GM19452 (cell line): ENCODE measurements around the gene RGSL1.

Experiments used
- ATAC-seq: cut with Tn5 transposase; IDR thresholded peaks from one replicate; pipeline ENCODE4 v1.9.1; 2021; ENCODE audit not compliant: unreplicated experiment

Gene RGSL1

DNA sequence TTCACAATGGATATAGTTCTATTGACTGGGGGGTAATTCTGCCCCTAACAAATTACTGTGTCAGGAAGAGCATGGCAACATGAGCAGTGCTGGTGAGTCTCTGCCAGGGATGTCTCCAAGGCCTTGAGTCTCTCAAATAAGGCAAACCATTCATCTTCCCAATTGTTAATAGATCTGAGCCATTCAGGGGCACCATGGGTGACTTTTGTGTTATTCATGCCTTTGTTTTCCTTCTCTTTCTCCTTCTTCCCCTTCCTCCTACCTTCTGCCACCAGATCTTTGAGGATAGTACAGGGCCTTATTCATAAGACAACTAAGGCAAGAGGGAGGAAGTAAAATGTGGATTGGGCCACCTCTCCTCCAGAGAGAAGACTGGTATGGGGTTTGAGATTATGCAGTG, at the start of gene RGSL1:
Gene RGSL1, plus strand, starts transcription at position 60 of the 400 bp plus-strand sequence. Its CDS starts 20 bp downstream, at position 80.
- ATAC-seq: no peak

GRCh38 chr1:182400567-182400966, 49.4 kb upstream of the RGSL1 start, which contains the start of gene TEDDM1:
Gene TEDDM1 (minus strand): TSS chr1:182400667. CDS start chr1:182400485, 182 bp downstream.
- ATAC-seq: no peak

- ATAC-seq: no peak
Measured at GRCh38 chr1:182404781-182405180, 45.2 kb upstream of the RGSL1 start.

DNA sequence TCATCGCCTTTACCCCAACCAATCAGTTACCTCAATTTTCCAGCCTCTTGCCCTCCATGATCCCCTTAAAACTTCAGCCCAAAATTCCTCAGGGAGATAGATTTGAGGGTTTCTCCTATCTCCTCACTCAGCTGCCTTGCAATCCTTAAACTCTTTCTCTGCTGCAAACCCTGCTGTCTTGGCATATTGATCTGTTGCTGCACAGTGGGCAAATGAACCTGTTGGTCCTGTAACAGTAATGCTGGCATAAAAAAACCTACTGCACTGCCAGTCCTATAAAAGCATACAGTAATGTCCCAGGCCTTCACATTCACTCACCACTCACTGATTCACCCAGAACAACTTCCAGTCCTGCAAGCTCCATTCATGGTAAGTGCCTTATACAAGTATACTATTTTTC, 44.4 kb upstream of the RGSL1 start:
- no peak for ATAC-seq

DNA sequence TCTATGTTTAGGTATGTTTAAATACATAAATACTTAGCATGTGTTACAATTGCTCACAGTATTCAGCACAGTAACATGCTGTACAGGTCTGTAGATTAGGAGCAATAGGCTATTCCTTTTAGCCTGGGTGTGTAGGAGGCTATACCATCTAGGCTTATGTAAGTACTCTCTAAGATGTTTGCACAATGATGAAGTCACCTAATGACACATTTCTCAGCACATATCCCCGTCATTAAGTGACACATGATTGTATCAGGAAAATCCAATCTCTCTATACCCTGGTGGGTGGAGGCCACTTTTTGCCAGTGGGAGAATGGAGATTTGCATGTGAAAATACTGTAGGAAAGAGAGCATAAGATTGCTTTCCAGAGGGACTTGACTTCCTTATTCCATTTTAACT, 43.9 kb upstream of the RGSL1 start:
- no peak for ATAC-seq

- no peak for ATAC-seq
Measured at GRCh38 chr1:182407724-182408123, 42.2 kb upstream of the RGSL1 start.

- ATAC-seq: no peak
Measured at GRCh38 chr1:182408435-182409075, 41.4 kb upstream of the RGSL1 start.

- no peak for ATAC-seq
Measured at GRCh38 chr1:182410138-182410537, 39.8 kb upstream of the RGSL1 start.

GRCh38 chr1:182410620-182411273, 39.2 kb upstream of the RGSL1 start:
- ATAC-seq: no peak

DNA sequence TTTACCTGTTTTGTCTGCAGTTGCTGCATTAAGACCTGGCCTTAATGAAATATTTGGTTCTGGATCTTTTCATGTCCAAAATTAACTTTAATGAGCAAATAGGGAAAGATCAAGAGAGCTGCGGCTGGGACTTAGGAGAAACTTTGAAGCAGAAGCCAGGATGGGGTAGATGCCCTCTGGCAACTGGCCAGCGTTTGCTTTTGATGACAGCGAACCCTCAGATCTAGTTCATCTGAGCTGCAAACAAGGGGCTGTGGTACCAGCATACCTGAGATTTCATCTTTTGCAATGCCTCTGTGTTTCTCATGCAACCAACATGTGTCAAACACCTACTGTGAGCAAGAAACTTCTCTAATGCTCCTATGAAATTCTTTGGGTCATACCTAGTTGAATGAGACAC, 36.5 kb upstream of the RGSL1 start:
- no peak for ATAC-seq

DNA sequence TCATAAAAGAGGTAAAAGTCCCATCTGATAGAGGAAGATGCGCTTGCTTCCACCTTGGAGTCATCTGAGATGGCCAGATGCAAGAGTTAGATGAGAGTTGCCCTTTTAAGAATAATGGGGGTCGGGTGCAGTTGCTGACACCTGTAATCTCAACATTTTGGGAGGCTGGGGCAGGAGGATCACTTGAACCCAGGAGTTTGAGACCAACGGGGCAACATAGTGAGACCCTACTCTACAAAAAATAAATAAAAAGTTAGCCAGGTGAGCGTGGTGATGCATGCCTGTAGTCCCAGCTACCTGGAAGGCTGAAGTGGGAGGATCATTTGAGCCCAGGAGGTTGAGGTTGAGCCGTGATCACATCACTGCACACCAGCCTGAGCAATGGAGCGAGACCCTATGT, 36.0 kb upstream of the RGSL1 start:
- no peak for ATAC-seq

DNA sequence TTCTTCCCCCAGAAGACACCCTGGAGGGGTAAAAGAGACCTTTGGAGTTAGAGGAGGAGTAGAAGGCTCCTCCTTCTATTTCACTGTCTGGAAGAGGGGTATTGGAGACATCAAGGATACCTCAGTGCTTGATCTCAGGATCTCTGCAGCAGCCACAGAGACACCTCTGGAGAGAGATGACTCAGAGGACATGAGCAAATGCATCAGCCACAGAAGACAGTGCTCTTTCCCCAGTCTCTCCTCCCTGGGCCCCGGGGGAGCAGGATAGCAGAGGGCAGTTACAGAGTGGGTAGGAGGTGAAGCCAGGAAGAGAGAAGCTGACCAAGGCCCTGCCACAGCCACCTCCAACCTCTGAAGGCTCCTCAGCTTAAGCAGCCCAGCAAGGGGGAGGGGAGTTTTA, 34.2 kb upstream of the RGSL1 start:
- ATAC-seq: no peak

DNA sequence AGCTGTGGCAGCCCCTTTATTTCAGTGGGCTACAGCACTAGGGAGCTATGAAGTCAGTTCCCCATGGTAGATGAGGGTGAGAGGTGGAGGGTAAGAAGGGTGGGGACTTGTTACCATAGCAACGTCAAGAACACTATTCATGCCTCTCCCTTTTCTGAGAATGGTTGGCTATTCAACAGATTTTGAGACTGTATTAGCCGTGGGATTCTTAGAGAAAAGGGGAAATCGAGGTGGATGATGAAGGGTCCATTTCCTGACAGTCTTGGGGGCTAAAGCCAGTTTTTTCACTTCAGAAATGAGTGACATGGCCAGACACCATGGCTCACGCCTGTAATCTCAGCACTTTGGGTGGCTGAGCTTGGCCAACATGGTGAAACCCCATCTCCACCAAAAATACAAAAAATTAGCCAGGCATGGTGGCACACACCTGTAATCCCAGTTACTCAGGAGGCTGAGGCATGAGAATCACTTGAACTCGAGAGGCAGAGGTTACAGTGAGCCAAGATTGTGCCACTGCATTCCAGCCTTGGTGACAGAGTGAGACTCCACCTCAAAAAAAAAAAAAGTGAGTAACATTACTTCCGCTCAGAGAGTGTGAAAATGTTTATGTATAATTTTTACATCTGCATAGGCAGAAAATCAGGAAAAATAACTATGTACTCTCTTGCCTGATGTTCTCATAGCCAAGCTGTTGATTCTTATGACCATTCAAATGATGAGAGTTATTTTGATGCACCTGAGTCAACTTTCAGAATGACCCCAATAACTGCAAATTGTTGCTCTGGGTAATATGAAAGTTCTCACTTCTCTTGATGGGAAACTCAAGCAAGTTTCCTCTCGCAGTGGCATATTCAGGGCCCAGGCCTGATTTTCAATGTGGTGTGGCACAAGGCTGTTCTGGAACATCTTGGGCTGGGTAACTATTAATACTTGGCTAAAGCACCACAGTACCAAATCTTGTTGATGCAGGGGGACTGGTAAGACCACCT, 23.2 kb upstream of the RGSL1 start:
- peak; percentile 74 for ATAC-seq

DNA sequence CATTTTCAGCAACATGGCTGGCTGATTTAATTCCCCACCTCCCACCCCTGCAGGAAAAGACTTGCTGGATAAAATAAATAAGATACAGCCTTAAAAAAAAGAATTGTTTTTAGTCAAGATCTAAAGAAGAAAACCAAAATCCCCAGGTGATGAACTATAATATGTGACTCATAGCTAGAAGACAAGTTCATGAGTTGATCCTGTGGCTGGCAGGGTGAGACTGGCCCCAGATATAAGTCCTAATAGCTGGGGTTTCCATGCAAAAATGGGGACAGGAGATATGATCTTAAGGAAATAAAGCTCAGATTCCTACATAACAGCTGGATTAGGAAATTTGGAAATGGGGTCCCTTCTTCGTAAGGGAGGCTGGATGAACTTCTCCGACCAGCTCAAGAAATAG, 21.9 kb upstream of the RGSL1 start:
- no peak for ATAC-seq

DNA sequence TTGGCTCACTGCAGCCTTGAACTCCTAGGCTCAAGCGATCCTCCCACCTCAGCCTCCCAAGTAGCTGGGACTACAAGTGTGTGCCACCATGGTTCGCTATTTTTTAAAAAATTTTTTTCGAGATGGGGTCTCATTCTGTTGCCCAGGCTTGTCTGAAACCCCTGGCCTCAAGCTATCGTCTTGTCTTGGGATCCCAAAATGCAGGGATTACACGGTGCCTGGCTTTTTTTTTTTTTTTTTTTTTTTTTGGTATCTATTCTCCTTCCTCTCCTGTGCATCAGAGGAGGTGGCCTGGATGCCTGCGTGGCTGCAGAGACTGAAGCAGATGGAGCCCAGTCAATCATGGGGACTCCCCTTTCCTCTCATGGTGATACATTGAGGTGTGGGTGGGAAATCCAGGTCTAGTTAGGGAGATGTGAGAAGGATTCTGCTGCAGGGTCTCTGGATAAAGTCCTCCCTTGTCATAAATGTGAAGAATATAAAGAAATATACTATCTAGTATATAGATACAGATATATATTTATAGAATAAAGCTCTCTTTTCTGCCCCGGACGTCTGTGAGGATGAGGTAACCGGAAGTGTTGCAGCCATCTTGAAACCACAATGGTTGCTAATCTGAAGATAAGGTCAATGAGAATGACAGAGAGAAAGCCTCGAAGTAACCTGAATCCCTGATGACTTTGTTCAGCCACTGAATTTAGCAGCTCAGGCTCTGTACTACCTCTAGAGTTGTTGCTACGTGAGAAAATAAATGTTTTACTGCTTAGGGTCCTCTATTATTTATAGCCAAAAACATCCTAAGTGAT, 19.5 kb upstream of the RGSL1 start:
- ATAC-seq: no peak

GRCh38 chr1:182431278-182431677, 18.7 kb upstream of the RGSL1 start:
- ATAC-seq: no peak

DNA sequence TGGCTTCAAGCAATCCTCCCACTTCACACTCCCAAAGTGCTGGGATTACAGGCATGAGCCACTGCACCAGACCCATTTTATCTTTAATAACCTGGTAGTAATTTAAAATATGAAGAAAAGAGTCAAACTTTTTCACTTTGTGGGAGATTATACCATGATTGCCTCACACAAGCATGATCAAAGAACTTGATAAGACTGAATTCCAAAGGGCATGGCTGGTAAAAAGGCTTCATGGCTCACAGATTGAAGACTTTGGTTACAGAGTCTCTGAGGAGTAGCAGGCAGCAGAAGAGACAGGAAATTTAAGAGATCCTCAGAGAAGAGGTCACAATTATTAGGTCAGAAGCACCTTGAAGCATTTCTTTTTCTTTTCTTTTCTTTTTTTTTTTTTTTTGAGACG, 16.4 kb upstream of the RGSL1 start:
- ATAC-seq: no peak

DNA sequence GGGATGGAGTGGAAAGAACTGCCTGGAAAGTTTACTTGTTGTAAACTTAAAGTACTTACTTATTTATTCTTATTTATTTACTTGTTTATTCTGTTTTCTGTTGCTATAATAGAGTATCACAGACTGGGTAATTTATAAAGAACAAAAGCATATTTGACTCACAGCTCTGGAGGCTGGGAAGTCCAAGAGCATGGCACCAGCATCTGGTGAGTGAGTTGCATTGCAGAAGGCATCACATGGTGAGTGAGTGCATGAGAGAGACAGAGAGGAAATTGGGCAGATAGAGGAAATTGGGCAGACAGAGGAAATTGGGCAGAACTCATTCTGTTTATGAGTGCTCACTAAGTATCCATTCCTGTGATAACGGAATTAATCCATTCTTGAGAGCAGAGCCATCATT, 11.6 kb upstream of the RGSL1 start:
- ATAC-seq: no peak

- ATAC-seq: no peak
Measured at GRCh38 chr1:182441719-182442118, 8.2 kb upstream of the RGSL1 start.

- no peak for ATAC-seq
Measured at GRCh38 chr1:182442333-182442732, 7.6 kb upstream of the RGSL1 start.

GRCh38 chr1:182444497-182444896, 5.4 kb upstream of the RGSL1 start:
- no peak for ATAC-seq
